Naive thymus-derived CD4-positive, alpha-beta T cell (primary cell): ENCODE results near the gene AFAP1. TPM values are rescaled to one million over a fixed set of nuclear protein-coding genes. Genes with fewer than 3 reads are reported as not detected.

Experiments
- ATAC-seq: fragments of 150-1000 bp; cut with Tn5 transposase; 2 replicates; pipeline ENCODE4 v1.10.0; 2021; ENCODE audit warnings: mild to moderate bottlenecking, moderate library complexity
- CTCF ChIA-PET: fragments of 350-600 bp; sonication (Branson Sonifier 250); formaldehyde crosslinking; loops from one replicate; lab custom pipeline; 2021; ENCODE audit warnings: antibody characterized with exemption; lab: Charles Lee
- POLR2A ChIA-PET: fragments of 350-600 bp; sonication (Branson Sonifier 250); formaldehyde crosslinking; loops from one replicate; lab custom pipeline; 2021; ENCODE audit warnings: antibody characterized with exemption, inconsistent platforms; lab: Charles Lee
- DNase-seq, 9 donors: peaks; one replicate each; pipeline versions ENCODE4 v3.0.0 to v3.0.0-alpha.2; 2020 to 2022; ENCODE audit warnings: mixed read lengths in 1 of 9
- H3K27ac ChIP-seq: one replicate; pipeline ENCODE4 v1.7.0; 2013; ENCODE audit warnings: mild to moderate bottlenecking, low read depth, low read length, moderate library complexity
- H3K27me3 ChIP-seq, 2 donors: one replicate each; pipeline ENCODE4 v1.7.0; 2013; ENCODE audit warnings: low read length in 2 of 2, mild to moderate bottlenecking in 2 of 2, moderate library complexity in 2 of 2; ENCODE audit not compliant: control insufficient read depth in 2 of 2, insufficient read depth in 2 of 2
- H3K36me3 ChIP-seq, 3 experiments: 1 replicate in 2 of 3; 2 replicates in 1 of 3; pipeline ENCODE4 v1.7.0; 2013; ENCODE audit warnings: low read length in 3 of 3, mild to moderate bottlenecking in 3 of 3, moderate library complexity in 1 of 3; ENCODE audit not compliant: insufficient read depth in 3 of 3, control insufficient read depth in 2 of 3
- H3K4me1 ChIP-seq, 2 donors: one replicate each; pipeline ENCODE4 v1.7.0; 2013; ENCODE audit warnings: low read length in 2 of 2, mild to moderate bottlenecking in 2 of 2, moderate library complexity in 1 of 2; ENCODE audit not compliant: control insufficient read depth in 2 of 2, insufficient read depth in 2 of 2
- H3K4me3 ChIP-seq: 2 replicates; pipeline ENCODE4 v1.7.0; 2013; ENCODE audit warnings: mild to moderate bottlenecking, low read length
- H3K9me3 ChIP-seq, 3 experiments: 1 replicate in 2 of 3; 2 replicates in 1 of 3; pipeline ENCODE4 v1.7.0; 2013; ENCODE audit warnings: low read length in 3 of 3; ENCODE audit not compliant: control insufficient read depth in 2 of 3
- H3K27ac Mint-ChIP-seq, 9 donors: one replicate each; pipeline ENCODE4 v1.8.0; 2020 to 2022; ENCODE audit warnings: mixed read lengths in 9 of 9, mild to moderate bottlenecking in 8 of 9, moderate library complexity in 5 of 9, inconsistent platforms in 2 of 9
- H3K27me3 Mint-ChIP-seq, 5 donors: one replicate each; pipeline ENCODE4 v1.8.0; 2021 to 2022; ENCODE audit warnings: mixed read lengths in 5 of 5, mild to moderate bottlenecking in 1 of 5
- H3K36me3 Mint-ChIP-seq, 5 donors: one replicate each; pipeline ENCODE4 v1.8.0; 2020 to 2022; ENCODE audit warnings: mixed read lengths in 5 of 5, mild to moderate bottlenecking in 3 of 5, inconsistent platforms in 1 of 5
- H3K4me1 Mint-ChIP-seq, 7 donors: one replicate each; pipeline ENCODE4 v1.8.0; 2020 to 2022; ENCODE audit warnings: mixed read lengths in 7 of 7, mild to moderate bottlenecking in 3 of 7, inconsistent platforms in 1 of 7
- H3K4me3 Mint-ChIP-seq, 10 donors: one replicate each; pipeline ENCODE4 v1.8.0; 2020 to 2022; ENCODE audit warnings: mild to moderate bottlenecking in 10 of 10, mixed read lengths in 10 of 10, moderate library complexity in 6 of 10, inconsistent platforms in 2 of 10
- H3K9me3 Mint-ChIP-seq, 11 donors: one replicate each; pipeline ENCODE4 v1.8.0; 2020 to 2022; ENCODE audit warnings: mixed read lengths in 11 of 11, mild to moderate bottlenecking in 4 of 11, inconsistent platforms in 1 of 11, moderate library complexity in 1 of 11
- intact Hi-C, 2 donors: fragments of 100-400 bp; cut with micrococcal nuclease; formaldehyde crosslinking; loops; one replicate each; pipeline ENCODE4 v1.15.1; 2023
- polyA plus RNA-seq, 2 donors: library from polyadenylated mRNA; unstranded; fragments of 300-500 nt; fragmentation: Illumina TruSeq; gene quantifications; one replicate each; pipeline ENCODE4 v1.2.3, GENCODE V29; 2021
- total RNA-seq, 6 experiments: library from RNA in 5 of 6; stranded (reverse) in 5 of 6; gene quantifications; 1 replicate in 5 of 6; 2 replicates in 1 of 6; pipeline ENCODE4 v1.2.3 and lab custom pipeline; 2021 to 2026

Gene AFAP1
- total and polyA plus RNA-seq, 7 experiments from 2014 or later = 2.2 to 27.2 (median 9.6) TPM

DNA sequence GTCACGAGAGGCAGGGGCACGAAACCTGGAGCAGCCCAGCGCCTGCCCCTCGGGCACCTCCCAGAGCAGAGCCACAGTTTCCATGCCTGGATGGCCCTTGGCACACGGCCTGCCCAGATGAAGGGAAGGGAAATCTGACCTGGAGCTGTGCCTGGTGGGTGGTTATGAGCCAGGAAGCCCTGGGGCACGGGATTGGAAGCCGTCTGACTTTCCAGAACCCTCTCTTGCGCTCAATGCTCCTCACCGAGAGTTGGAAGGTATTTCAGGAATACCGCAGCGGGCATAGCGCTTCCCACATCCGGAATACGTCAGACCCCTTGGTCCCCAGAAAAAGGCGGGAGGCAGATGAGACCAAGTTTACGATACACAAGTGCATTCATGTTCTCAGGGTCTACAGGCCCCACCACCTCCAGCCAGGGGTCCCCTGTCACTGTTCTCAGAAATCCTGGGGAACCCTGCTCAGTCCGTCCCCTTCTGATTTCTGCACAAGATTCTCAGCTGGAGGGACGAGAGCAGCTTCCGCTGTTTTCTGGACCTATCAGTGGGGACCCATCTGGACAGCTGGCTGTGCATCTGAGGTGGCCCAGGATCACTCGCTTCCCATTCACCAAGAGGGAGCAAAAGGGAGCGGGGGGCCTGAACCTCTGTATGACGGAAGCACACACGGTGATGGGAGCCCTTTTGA is 172.9 kb downstream of the AFAP1 start:
- Mint-ChIP-seq H3K9me3 (no peaks in the 10 kb centered on the region), H3K4me1 (peaks cover 2 to 28% (median 23%) of the 10 kb centered on the region in 7 donors), H3K4me3 (no peak overlapping the region), H3K36me3 (peaks cover 0 to 45% (median 6%) of the 10 kb centered on the region in 5 donors), H3K27me3 (no peaks in the 10 kb centered on the region), H3K27ac (no peak overlapping the region)
- no peak for DNase-seq
- H3K27me3 ChIP-seq = no peaks in the 10 kb centered on the region
- H3K4me1 ChIP-seq = peaks cover 8 to 16% of the 10 kb centered on the region in 2 donors
- no peak overlapping the region for H3K27ac ChIP-seq
- H3K36me3 ChIP-seq = peaks cover 0 to 41% (median 0%) of the 10 kb centered on the region in 3 experiments
- no peaks in the 10 kb centered on the region for H3K9me3 ChIP-seq
- intact Hi-C loops = no loop called here
- ChIA-PET CTCF (interaction anchor here (3.3 kb wide), 1 partner anchor 35 kb away, joined by 17 read pairs; no protein-coding TSS in a partner anchor), POLR2A (no interaction called here)
- no peak overlapping the region for H3K4me3 ChIP-seq
- no peak for ATAC-seq

DNA sequence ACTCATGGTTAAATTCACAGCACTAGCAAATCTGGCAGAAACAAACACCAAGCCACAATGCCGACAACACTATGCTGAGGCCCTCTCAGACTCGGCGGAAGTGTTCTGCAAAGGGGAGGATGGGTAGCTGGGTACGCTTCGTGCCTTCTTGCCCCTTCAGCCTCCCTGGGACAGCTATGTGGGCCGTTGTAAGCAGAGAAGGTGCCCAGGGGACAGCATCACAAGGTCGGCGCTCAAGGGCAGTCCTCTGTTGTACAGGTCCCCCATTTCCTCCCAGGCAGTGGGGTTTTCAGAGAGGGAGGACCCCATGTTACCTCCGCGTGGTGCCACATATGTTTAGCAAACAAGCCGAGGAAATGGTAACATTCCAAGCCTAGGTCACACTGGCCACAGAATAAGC is 173.6 kb downstream of the AFAP1 start:
- no peak overlapping the region for H3K4me3 Mint-ChIP-seq
- peaks cover 0 to 47% (median 6%) of the 10 kb centered on the region in 5 donors for H3K36me3 Mint-ChIP-seq
- intact Hi-C loops = no loop called here
- Histone ChIP-seq H3K9me3 (no peaks in the 10 kb centered on the region), H3K4me1 (peaks cover 8 to 19% of the 10 kb centered on the region in 2 donors), H3K27me3 (no peaks in the 10 kb centered on the region), H3K27ac (no peak overlapping the region), H3K36me3 (peaks cover 0 to 41% (median 0%) of the 10 kb centered on the region in 3 experiments), H3K4me3 (no peak overlapping the region)
- CTCF ChIA-PET = no interaction called here
- DNase-seq = no peak
- no peak for ATAC-seq
- POLR2A ChIA-PET = interaction anchor here (0.7 kb wide), 1 partner anchor 36 kb away, joined by 3 read pairs; no protein-coding TSS in a partner anchor
- no peaks in the 10 kb centered on the region for H3K27me3 Mint-ChIP-seq
- H3K9me3 Mint-ChIP-seq = no peaks in the 10 kb centered on the region
- H3K27ac Mint-ChIP-seq = no peak overlapping the region
- H3K4me1 Mint-ChIP-seq = peaks cover 7 to 27% (median 22%) of the 10 kb centered on the region in 7 donors

DNA sequence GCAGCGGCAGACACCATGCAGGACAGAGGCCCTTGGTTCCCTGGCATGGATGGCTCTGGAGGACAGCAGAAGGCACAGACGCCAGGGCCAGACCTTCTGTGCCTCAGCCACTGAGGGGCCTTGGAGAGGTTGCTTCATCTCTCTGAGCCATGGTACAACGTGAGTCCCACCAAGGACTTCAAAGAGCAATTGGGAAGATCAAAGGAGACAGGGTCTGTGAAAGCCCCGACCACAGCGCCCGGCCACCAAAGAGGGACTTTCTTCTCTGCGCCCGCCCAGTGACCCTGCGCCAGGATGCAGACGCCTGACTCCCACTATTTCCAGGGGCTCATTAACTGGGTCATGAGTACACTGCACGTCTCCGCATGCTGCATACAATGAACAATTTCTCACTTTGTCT is 174.0 kb downstream of the AFAP1 start:
- POLR2A ChIA-PET = interaction anchor here (0.7 kb wide), 1 partner anchor 36 kb away, joined by 3 read pairs; no protein-coding TSS in a partner anchor
- ATAC-seq = no peak
- Mint-ChIP-seq H3K4me3 (no peak overlapping the region), H3K27me3 (no peaks in the 10 kb centered on the region), H3K9me3 (no peaks in the 10 kb centered on the region), H3K4me1 (peaks cover 7 to 23% (median 18%) of the 10 kb centered on the region in 7 donors), H3K36me3 (peaks cover 0 to 47% (median 5%) of the 10 kb centered on the region in 5 donors), H3K27ac (peak overlapping the region in 2 of 9 donors; percentile 19 to 69)
- no peak overlapping the region for H3K4me3 ChIP-seq
- DNase-seq = no peak
- no peaks in the 10 kb centered on the region for H3K9me3 ChIP-seq
- intact Hi-C loops = no loop called here
- H3K36me3 ChIP-seq = peaks cover 0 to 41% (median 0%) of the 10 kb centered on the region in 3 experiments
- peaks cover 4 to 15% of the 10 kb centered on the region in 2 donors for H3K4me1 ChIP-seq
- CTCF ChIA-PET = no interaction called here
- no peak overlapping the region for H3K27ac ChIP-seq
- no peaks in the 10 kb centered on the region for H3K27me3 ChIP-seq

DNA sequence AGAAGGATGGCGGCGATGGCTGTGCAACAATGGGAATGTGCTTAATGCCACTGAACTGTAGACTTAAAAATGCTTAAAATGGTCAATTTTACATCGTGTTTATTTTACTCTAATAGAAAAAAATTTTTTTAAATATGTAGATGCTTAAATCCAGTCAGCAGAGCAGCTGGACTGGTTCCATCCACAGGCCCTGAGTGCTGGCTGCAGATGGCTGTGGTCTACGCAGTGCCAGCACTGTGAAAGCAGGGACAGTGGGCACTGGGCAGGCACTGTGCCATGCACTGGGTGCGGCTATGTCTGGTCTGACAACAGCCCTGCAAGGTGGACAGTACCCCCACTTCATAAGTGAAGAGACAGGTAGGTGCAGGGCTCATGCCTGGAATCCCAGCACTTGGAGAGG is 175.2 kb downstream of the AFAP1 start:
- H3K27ac ChIP-seq = no peak overlapping the region
- no peaks in the 10 kb centered on the region for H3K27me3 ChIP-seq
- Mint-ChIP-seq H3K4me3 (no peak overlapping the region), H3K4me1 (peaks cover 8 to 22% (median 17%) of the 10 kb centered on the region in 7 donors), H3K36me3 (peaks cover 0 to 42% (median 6%) of the 10 kb centered on the region in 5 donors), H3K27me3 (no peaks in the 10 kb centered on the region), H3K9me3 (no peaks in the 10 kb centered on the region), H3K27ac (peak overlapping the region in 4 of 9 donors; percentile 23 to 65 (median 54))
- ATAC-seq = no peak
- peaks cover 9 to 20% of the 10 kb centered on the region in 2 donors for H3K4me1 ChIP-seq
- ChIA-PET CTCF (no interaction called here), POLR2A (no interaction called here)
- no peaks in the 10 kb centered on the region for H3K9me3 ChIP-seq
- no peak overlapping the region for H3K4me3 ChIP-seq
- intact Hi-C loops = no loop called here
- peaks cover 0 to 37% (median 0%) of the 10 kb centered on the region in 3 experiments for H3K36me3 ChIP-seq
- DNase-seq = no peak

DNA sequence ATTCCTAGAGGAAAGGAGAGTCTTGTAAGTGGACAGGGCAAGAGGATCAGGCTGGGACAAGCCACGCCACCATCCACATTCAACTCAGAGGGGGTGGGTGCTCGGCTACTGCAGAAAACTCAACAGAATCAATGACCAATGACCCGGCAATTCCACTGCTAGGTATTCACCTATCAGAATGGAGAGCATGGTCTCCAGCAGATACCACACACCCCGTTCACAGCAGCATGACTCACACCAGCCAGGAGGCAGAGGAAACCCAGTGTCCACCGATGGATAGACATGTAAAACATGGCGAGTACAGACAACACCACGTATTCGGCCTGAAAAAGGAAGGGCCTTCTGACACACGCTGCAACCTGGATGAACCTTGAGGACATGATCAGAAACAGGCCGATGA is 175.9 kb downstream of the AFAP1 start:
- intact Hi-C loops = no loop called here
- ATAC-seq = no peak
- H3K9me3 Mint-ChIP-seq = no peaks in the 10 kb centered on the region

DNA sequence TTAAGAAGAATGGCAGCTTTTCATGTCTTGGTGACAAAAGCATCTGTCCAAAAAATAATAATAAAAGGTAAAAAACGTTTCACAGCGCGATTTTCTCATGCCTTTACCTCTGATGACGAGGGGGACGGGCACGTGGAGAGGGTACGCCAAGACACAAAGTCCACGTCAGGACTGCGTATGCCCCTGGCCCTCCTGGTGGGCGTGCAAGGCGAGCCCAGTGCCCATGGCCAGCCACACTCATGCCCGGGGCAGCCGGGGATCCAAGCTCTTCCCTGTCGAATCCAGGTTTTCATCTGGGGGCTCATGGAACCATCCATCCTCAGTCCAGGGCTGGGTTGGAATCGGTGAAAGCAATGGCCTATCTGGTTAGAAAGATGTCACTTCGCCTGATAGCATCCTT is 176.6 kb downstream of the AFAP1 start:
- intact Hi-C loops = no loop called here
- CTCF ChIA-PET = interaction anchor here (0.6 to 6.4 kb wide), 2 partner anchors 39 to 1123 kb away, joined by 4 to 33 read pairs; partner anchors contain the start of gene MRFAP1
- DNase-seq = no peak

More for the DNA sequence above, 175.9 kb downstream of the AFAP1 start:
- POLR2A ChIA-PET = no interaction called here
- peaks cover 0 to 31% (median 0%) of the 10 kb centered on the region in 3 experiments for H3K36me3 ChIP-seq
- H3K36me3 Mint-ChIP-seq = peaks cover 0 to 42% (median 6%) of the 10 kb centered on the region in 5 donors
- no peak for DNase-seq
- no peak overlapping the region for H3K4me3 Mint-ChIP-seq
- no peak overlapping the region for H3K27ac ChIP-seq
- H3K27ac Mint-ChIP-seq = peak overlapping the region in 5 of 9 donors; percentile 23 to 63 (median 41)
- H3K4me1 Mint-ChIP-seq = peaks cover 8 to 29% (median 22%) of the 10 kb centered on the region in 7 donors
- peaks cover 11 to 21% of the 10 kb centered on the region in 2 donors for H3K4me1 ChIP-seq
- no peaks in the 10 kb centered on the region for H3K27me3 ChIP-seq
- no peaks in the 10 kb centered on the region for H3K9me3 ChIP-seq
- no peaks in the 10 kb centered on the region for H3K27me3 Mint-ChIP-seq
- H3K4me3 ChIP-seq = no peak overlapping the region
- CTCF ChIA-PET = no interaction called here

More for the DNA sequence above, 176.6 kb downstream of the AFAP1 start:
- Mint-ChIP-seq H3K4me1 (peaks cover 13 to 36% (median 28%) of the 10 kb centered on the region in 7 donors), H3K4me3 (no peak overlapping the region), H3K9me3 (no peaks in the 10 kb centered on the region), H3K27me3 (no peaks in the 10 kb centered on the region), H3K27ac (peak overlapping the region in 4 of 9 donors; percentile 14 to 41 (median 30)), H3K36me3 (peaks cover 0 to 36% (median 6%) of the 10 kb centered on the region in 5 donors)
- POLR2A ChIA-PET = no interaction called here
- ATAC-seq = no peak
- H3K4me3 ChIP-seq = no peak overlapping the region
- H3K27ac ChIP-seq = no peak overlapping the region
- no peaks in the 10 kb centered on the region for H3K27me3 ChIP-seq
- H3K4me1 ChIP-seq = peaks cover 18 to 27% of the 10 kb centered on the region in 2 donors
- peaks cover 0 to 26% (median 0%) of the 10 kb centered on the region in 3 experiments for H3K36me3 ChIP-seq
- H3K9me3 ChIP-seq = no peaks in the 10 kb centered on the region
